ENCODE results near the gene SFXN4.
A peak's percentile ranks its signal among the peaks of the same experiment; 100 is the strongest.

The SFXN4 gene, protein sequence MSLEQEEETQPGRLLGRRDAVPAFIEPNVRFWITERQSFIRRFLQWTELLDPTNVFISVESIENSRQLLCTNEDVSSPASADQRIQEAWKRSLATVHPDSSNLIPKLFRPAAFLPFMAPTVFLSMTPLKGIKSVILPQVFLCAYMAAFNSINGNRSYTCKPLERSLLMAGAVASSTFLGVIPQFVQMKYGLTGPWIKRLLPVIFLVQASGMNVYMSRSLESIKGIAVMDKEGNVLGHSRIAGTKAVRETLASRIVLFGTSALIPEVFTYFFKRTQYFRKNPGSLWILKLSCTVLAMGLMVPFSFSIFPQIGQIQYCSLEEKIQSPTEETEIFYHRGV
- long read RNA-seq, donor 1, transcript SFXN4-201 (14 exons, 1,363 nt) = major isoform, 11 of 17 reads
- long read RNA-seq, donor 1, partial matches to known transcripts = 6 of 17 reads
- long read RNA-seq, donor 1, other reads (novel, unspliced or antisense) = 0 of 17 reads
- long read RNA-seq, donor 2, partial matches to known transcripts = 0 of 5 reads
- long read RNA-seq, donor 2, other reads (novel, unspliced or antisense) = 0 of 5 reads
- long read RNA-seq, donor 3, partial matches to known transcripts = 0 of 4 reads
- long read RNA-seq, donor 3, other reads (novel, unspliced or antisense) = 0 of 4 reads
- long read RNA-seq, donor 4, transcript SFXN4-201 (14 exons, 1,363 nt) = major isoform, 6 of 6 reads
- long read RNA-seq, donor 4, partial matches to known transcripts = 0 of 6 reads
- long read RNA-seq, donor 4, other reads (novel, unspliced or antisense) = 0 of 6 reads
- long read RNA-seq, donor 5, transcript SFXN4-201 (14 exons, 1,363 nt) = major isoform, 5 of 21 reads
- long read RNA-seq, donor 5, partial matches to known transcripts = 11 of 21 reads
- long read RNA-seq, donor 5, other reads (novel, unspliced or antisense) = 5 of 21 reads
- long read RNA-seq, donor 6, partial matches to known transcripts = 0 of 5 reads
- long read RNA-seq, donor 6, other reads (novel, unspliced or antisense) = 0 of 5 reads
- long read RNA-seq, donor 7, transcript SFXN4-201 (14 exons, 1,363 nt) = major isoform, 8 of 8 reads
- long read RNA-seq, donor 7, partial matches to known transcripts = 0 of 8 reads
- long read RNA-seq, donor 7, other reads (novel, unspliced or antisense) = 0 of 8 reads
- long read RNA-seq, donor 8, transcript SFXN4-201 (14 exons, 1,363 nt) = major isoform, 6 of 6 reads
- long read RNA-seq, donor 8, partial matches to known transcripts = 0 of 6 reads
- long read RNA-seq, donor 8, other reads (novel, unspliced or antisense) = 0 of 6 reads

DNA sequence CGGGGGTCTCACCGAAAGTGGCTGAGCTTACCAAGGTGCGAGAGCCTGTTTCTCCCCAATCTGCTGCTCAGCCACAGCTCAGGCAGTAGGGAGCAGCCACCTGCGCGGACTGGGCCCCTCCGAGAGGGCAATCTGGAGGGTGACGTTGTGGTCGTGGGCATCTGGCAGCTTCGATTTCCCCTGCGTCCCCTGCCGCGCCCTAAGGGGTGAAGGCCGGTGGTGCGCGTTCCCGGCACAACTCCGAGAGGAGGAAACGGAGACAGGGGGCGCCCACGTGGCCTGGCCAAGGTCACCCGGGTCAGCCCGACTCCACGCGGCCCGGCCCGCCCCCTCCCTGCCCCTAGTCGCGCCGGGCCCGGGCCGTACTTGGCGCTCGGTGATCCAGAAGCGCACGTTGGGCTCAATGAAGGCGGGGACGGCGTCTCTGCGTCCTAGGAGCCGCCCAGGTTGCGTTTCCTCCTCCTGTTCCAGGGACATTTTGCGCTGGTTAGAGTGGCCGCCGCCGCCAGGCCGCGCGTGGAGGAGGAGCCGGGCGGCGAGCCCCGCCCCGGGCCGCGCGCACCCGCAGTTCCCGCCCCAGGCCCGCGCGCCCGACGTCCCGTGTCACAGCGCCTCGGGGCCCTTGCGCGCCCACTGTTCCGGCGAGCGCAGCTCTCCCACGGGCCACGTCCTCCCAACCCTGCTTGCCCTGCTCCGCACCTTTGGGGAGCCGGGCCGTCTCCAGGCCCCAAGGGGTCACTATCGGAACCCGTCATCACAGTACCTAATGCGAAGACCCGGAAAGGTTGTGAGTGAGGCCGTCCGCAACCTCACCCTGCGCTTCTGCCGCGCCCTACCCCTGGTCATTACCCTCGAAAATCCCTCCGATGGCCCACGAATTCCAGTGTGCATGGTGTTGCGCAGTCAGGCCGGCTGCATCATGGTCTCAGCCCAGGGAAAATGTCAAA is at the start of gene SFXN4:
Gene SFXN4, minus strand, starts transcription at position 544 of the 947 bp plus-strand sequence. Its CDS starts 67 bp downstream, at position 477.
- DNase-seq = peak; percentile 90

DNA sequence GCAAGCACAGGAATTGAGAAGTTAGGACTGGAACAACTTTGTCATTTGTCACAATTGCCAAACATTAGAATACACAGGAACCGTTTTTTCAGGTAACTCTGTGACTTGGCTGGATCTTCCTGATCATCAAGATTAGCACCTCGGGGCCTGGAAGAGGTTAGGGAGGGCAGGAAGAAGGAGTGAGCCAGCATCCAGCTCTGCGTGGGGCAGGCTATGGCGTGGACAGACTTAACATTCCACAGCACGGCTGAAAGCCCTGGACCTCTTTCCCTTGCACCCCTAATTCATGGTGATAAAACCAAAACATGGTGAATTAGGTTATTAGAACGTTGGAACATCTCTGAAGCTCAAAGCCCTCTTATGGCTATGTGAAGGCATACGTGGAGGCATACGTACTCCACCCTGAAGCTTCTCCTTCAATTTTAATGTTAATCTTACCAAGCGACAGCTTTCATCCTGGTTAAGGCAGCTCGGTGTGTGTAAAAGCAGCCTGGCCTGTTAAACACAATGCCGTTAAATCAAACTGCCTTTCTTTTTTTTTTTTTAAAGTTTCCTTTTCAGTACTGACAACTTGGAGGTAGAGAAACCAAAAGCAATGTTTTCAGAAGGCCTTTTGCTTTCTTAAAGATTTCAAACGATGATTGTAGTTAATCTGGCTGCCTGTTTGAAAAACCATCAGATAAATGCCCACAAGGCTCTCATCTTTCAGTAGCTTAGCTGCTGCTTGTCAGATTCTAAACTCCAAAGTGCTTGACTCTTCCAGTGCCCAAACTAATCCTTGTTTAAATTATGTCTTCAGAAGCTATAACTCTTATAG is 46.3 kb upstream of the SFXN4 start:
- no peak for DNase-seq

DNA sequence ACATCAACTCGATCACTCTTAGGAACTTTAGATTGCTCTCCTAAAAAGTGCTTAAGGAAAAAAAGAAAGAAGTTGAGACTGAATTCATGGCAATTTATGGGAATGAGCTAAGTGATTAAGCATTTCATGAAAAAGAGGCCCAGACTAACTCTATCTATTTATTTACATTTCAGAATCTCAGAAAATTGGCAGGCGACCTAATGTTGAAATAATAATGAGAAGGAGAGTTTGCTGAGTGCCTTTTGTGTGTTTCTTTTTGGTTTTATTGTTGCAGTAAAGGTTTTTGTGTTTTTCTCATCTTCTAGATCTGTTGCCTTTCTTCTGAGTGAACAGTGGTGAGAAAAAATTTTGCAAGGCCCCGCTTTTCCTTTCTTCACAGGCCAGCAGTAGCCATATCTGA is 45.7 kb upstream of the SFXN4 start:
- DNase-seq = no peak

DNA sequence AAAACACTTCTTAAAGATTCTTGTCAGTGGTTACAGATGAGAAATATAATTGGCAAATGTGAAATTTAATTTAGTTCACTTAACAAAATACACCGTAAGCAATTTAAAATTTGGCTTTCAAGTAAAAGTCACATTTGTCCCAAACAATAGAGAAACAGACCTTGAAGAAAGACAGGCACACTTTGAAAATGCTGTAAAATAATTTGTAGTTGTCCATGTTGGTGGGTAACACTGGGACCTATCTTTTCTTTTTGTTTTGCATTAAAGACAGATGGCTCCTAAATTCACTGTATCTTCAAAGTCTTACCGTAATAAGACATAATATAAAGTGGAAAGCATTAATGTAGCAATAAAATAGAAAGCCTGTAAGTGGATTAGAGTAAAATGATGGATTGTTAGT is 45.1 kb upstream of the SFXN4 start:
- DNase-seq = no peak

DNA sequence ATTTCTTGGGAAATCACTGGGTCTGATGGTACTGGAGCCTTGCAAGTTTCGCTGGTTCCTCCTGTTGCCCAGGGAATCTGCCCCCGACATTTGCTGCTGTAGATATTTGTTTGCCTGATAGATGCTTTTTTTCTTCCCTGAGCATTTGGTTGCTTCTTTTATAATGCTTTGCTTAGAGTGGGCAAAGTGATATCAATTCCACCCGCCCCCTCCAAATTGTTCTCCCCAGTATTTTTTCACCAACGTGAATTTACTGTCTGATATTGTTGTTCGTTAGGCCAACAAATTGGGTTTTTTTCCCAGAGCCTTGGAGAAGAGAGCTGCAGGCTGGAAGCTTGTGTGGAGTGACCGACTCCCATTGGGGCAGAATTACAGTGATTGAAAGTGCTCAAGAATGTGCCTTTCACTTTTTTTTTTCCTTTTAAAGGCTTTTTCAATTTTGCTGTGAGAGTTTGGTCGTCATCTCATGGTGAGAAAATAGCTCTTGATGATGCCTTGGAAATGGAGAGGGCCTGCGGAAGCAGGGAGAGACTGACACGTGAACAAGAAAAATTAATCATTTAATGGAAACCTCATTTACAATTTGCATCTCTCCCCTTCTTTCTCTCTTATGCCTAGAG is 44.3 kb upstream of the SFXN4 start:
- DNase-seq = no peak

DNA sequence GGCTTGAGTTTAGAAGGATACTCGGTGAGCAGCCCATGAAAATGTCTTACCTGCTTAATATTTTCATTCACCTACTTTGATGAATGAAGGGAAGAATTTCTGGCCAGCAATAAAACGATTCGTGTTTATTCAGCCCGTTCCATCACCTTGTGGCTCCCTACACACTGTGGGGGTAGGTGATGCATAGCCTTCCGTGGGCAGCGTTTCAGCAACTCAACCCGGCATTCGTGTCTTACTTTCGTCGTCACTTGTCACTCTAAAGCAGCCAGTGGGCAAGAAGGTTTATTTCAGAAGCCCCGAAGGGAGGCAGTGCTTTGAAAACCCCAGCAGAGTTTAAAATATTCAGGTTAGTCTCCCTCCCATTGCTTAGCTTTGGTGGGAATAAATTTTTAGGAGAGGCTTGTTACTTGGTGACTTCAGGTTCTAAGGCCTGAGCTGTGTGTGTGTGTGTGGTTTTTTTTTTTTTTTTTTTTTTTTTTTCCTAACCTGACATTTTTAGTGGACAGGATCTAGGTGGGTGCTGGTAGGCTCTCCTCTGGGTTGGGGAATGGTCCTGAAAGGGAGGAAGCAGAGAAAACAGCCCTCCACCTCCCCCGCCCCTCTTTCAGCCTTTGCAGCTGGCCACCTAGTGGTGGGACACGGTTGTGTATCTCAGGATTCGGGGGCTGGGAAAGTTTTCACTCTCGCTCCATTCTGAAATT is 43.7 kb upstream of the SFXN4 start:
- DNase-seq = peak; percentile 61

DNA sequence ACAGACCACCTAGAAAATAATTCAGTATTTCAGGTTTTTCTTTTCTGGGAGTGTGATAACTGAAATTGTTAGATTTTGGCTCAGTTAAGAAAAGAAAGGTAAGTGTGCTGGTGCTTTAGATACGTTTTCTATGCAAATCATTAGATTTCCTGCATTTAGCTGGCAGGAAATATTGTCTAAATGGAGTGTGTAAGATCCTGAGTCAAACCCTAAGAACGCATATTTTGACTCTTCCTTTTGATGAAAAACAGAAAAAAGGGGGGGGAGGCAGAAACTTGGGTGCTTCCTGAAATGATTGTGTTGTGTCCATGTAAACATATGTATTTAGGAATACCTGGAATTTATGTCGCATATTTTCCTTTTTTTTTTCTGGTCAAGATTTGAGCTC is 43.0 kb upstream of the SFXN4 start:
- no peak for DNase-seq

DNA sequence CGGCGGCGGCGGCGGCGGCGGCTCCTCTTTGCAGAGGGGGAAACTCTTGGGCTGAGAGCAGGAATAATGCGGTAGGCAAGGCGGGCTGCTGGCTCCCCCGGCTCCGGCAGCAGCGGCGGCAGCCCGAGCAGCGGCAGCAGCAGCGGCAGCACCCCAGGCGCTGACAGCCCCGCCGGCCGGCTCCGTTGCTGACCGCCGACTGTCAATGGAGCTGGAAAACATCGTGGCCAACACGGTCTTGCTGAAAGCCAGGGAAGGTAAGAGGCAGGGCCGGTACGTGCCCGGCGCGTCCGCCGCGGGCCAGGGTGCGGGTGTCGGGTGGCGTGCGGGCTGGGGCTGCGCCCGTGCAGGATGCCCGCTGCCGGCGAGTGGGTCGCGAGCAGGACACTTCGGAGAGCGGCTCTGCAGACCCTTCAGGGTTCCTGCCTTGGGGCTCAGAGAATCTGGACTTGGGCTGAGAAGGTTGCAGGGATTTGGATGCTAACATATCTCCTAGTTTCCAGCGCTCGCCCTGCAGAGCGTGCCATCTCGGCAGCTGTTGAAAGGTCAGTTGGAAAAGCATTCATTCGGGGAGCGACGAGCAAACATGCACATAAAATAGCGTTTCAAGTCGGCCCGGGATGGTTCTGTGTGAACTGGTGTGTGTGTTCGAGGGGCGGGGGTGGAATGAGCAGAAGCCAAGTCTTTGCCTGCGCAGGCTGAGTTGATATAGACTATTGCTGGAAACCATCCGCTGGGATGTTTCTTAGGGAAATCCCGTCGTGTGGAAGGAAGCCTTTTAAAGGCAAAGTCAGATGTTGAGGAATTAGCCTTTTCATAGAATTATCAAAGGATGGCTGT is 42.4 kb upstream of the SFXN4 start:
- peak; percentile 91 for DNase-seq

DNA sequence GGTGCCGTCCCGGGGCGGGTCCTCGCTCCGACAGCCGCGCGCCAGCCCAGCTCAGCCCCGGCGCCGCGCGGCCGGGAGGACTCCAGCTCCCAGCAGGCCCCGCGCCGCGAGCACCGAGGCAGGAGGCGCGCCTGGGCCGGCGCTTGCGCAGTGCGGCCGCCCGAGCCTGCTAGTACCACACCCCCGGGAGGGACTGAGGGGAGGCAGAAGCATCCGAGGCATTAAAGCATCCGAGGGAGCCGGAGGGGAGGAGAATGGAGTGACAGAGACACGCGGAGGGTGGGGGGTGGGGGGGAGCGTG is 41.8 kb upstream of the SFXN4 start, which contains the start of gene GRK5:
Gene GRK5, plus strand, starts transcription at position 206 of the 301 bp plus-strand sequence. CDS start 347 bp downstream, outside the sequence.
- DNase-seq = peak; percentile 70

DNA sequence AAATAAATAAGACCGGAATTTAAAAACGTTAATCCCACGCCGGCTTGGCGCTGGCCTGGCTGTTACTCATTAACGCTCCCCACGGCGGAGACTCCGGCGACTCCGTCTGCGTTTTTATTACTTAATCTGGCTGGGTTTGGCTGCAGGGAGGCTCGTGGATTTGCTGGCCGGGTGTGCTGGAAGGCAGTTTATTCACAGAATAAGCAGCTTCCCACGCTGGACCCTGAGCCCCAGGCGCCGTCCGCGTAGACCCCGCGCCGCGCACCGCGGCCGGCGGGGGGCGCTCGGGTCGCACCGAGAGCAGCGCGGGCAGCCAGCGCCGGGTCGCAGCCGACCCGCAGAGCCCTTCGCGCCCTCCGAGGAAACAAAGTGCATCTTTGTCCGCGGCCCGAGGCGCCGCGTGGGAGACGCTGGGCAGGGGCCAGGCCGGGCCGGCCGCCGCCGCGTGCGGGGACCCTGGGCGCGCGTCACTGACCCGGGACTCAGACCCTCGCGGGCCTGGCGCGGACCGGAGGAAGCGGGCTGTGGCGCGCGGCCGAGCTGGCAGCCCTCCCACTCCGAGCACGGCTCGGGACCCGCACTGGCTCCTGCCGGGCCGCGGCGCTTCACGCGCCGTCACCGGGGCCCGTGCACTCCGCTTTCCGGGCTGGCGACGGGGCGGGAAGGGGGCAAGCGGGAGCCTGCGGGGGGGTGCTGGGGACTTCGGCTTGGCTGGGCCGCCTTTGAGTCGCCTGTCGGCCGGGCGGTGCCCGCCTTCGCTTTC is 41.3 kb upstream of the SFXN4 start:
- DNase-seq = peak; percentile 86

DNA sequence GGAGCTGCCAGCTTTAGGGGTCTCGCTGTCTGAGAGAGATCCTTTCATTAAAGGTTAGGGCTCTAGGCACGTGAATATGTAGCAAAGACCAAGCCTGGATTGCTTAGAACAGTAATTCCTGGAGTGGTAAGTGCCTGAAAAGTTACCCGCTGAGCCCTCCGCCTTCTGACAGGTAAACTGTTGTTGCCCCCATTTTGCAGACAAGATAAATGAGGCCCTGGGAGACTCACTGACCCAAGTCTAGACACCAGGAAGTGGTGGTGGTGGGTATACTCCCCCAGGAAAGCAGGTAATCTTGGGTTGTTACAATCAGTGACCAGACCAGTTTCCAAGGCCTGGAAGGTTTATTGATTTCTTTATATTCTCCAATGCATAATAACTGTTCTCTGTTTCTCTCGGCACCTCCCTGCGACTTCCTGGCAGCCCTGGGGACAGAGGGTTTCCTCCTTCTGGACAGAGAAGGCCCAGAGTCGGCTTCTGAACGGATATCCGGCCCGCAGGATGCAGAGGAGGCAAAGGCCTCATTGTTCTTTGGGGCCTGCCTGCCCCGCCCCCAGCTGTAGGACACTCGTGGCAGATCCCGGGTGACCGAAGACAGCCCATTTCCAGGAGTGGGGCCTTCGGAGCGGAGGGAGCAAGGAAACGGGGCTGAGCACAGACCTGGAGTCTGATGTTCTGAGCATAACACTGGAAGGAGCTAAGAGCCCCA is 40.5 kb upstream of the SFXN4 start:
- DNase-seq = no peak

DNA sequence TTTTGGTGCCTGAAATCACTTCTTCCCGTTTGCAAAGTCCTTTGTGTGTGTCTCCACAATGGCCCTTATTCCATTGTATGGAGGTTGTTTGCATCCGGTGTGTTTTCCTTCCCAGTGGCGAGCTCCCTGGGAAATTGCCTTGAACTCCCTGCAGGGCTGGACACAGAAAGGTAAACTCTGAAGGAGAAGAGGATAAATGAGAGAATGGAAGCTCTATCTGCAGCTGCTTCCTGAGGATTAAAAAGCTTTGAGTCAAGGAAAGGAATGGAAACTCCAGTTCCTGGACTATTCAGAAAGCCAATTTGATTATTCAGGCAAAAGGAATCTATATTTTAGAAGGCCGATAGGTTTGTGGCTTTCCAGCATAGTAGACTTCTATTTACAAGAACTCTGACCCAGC is 37.5 kb upstream of the SFXN4 start:
- no peak for DNase-seq

DNA sequence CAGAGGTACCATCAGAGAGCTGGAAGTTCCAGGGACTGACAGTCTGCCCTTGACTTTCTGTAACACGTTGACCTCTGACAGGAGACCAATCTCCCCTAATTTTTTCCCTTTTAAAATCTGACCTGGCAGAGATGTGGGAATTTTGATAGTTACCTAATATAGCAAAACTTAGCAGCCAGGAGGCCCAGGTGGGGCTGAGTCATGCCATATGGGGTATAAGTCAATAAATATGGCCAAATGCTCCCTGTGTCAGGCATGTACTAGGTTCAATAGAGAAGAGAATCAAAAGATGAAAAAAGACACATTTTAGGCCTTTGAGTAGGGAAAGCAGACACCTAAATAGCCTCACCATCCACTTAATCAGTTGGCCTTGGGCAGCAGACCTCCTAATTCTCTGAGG is 35.7 kb upstream of the SFXN4 start:
- no peak for DNase-seq

DNA sequence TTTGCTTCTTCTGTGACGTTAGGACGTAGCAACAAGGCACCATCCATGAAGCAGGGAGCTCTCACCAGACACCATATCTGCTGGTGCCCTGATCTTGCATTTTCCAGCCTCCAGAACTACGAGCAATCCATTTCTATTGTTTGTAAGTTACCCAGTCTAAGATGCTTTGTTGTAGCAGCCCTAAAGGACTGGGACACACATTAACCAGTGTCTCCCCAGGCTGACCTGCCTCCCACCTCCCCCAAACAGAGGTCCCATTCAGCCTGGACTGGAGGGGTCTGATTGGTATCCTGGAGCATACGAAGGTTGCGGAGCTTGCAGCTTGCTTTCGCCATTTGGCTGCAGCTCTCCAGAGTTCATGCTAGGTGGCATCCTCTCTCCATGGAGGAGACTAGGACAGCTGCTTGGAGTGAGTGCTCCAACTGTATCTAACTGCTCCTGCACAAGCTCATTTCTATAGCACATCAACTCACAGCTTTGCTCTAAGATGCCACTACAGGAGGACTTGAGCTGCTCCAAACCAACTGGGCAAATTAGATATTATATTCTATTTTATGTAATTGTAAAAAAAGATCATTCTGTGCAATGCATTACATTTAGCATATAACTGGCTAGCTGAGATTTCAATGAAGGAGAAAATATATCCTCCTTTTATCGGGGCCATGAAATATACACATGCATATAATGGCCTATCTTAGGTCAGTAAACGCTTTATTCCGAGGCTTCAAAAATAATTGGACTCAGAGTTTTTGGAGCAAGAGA is 33.9 kb upstream of the SFXN4 start:
- peak; percentile 37 for DNase-seq

DNA sequence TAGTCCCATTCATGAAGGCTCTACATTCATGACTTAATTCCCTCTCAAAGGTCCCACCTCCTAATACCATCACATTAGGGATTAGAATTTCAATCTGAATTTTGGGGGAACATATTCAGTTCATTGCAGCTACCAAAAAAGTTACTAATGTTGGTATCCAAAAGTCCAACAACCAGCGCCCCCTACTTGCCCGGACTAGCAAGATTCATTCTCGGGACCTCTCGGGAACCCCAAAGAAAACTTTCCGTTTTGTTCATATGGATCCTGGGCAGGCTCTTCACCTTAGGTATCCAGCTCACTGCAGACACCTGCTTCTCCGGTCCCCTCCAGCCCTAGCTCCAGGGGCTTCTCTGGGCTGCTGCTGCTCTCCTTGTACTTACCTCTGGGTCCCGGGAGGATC is 32.9 kb upstream of the SFXN4 start:
- DNase-seq = no peak

DNA sequence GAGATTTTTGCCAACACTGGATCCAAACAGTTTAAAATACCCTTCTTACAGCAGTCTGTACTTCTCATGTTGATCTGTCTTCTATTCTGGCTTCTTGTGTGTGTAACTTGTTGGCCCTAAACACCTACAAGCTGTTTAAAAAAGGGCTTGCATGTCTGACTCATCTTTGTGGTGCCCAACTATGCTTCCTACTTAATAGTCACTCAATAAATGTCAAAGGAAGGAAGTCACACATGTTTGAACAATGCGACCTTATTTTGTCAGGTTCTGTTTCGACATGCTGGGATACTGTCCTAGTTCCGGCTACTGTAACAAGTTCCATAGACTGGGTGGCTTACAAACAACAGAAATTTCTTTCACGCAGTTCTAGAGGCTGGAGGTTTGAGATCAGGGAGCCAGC is 32.4 kb upstream of the SFXN4 start:
- DNase-seq = no peak

Data from right kidney (tissue), 9 donors.